Measurements from ENCODE around the gene MLX. TPM values are rescaled to one million over a fixed set of nuclear protein-coding genes. Genes with fewer than 3 reads are reported as not detected.
A peak's percentile ranks its signal among the peaks of the same experiment; 100 is the strongest.
"Not testable (repeated sequence)": the region's sequence is repeated elsewhere in the genome, so short reads cannot be mapped to it uniquely, and the experiment has no call there.

Gene MLX
- total RNA-seq, 1 donor from 2014 or later = 43.1 TPM

GRCh38 chr17:42535155-42536047 is 31.5 kb upstream of the MLX start:
- intact Hi-C loops (cut with DNase I) = loop anchor here (10.0 kb wide), 1 partner anchor 511 kb away; the partner anchor contains the start of gene NKIRAS2
- no peak for DNase-seq (ENCODE audit: low spot score)

- intact Hi-C loops (cut with DNase I) = loop anchor here (10.0 kb wide), 1 partner anchor 511 kb away; the partner anchor contains the start of gene NKIRAS2
- peak; percentile 99 for DNase-seq (ENCODE audit: low spot score)
Measured at GRCh38 chr17:42536048-42536371, 30.9 kb upstream of the MLX start, which contains the start of gene NAGLU. Gene NAGLU, plus strand, starts transcription at chr17:42536241. Its CDS starts 32 bp downstream, at chr17:42536273.

DNA sequence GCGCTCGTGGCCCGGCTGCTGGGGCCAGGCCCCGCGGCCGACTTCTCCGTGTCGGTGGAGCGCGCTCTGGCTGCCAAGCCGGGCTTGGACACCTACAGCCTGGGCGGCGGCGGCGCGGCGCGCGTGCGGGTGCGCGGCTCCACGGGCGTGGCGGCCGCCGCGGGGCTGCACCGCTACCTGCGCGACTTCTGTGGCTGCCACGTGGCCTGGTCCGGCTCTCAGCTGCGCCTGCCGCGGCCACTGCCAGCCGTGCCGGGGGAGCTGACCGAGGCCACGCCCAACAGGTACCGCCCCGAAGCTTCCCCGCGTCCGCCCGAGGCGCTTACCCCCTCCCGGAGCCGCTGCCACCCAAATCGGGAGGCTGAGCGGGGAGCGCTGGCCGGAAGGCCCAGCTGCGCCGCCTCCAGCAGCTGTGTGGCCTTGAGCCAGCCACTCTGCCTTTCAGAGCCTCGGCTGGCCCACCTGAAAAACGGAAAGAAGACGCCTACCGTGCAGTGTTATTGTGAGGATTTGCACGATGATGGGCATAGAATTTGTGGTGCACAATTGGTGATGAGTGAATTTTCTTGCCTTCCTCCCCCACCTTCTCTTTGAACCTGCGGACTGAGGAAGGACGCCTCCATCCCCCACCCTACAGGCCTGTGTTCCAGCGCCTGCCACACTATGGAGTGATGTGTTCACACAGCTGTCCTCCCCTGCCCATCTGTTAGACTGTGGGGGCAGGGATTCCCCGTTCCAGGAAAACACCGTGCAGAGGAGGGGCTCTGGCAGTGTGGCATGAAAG is 30.3 kb upstream of the MLX start:
- peak; percentile 92 for DNase-seq (ENCODE audit: low spot score)
- intact Hi-C loops (cut with DNase I) = loop anchor here (10.0 kb wide), 1 partner anchor 512 kb away; the partner anchor contains the start of gene NKIRAS2

DNA sequence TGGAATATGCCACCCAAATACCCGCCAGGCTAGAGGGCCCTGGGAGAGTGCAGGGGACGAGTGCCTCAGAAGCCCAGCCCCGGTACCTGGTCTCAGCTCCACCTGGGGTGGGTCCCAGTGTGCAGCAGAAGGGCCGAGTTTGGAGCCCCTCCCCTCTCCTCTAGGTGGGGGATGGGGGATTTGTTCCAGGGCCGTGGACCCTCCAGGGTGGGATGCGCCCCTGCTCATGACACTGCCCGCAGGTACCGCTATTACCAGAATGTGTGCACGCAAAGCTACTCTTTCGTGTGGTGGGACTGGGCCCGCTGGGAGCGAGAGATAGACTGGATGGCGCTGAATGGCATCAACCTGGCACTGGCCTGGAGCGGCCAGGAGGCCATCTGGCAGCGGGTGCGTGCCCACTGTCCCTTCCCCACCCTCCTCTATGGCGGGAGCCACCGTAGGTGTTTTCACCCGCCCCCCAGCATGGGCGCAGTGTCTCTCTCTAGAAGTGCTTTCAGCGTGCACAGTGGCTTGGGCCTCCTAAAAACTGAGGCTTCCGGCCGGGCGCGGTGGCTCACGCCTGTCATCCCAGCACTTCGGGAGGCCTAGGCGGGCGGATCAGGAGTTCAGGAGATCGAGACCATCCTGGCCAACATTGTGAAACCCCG is 29.6 kb upstream of the MLX start:
- intact Hi-C loops (cut with DNase I) = loop anchor here (10.0 kb wide), 1 partner anchor 512 kb away; the partner anchor contains the start of gene NKIRAS2
- DNase-seq (ENCODE audit: low spot score) = no peak

- intact Hi-C loops (cut with DNase I) = loop anchor here (10.0 kb wide), 1 partner anchor 513 kb away; the partner anchor contains the start of gene NKIRAS2
- no peak for DNase-seq (ENCODE audit: low spot score)
Measured at GRCh38 chr17:42537826-42538451, 29.0 kb upstream of the MLX start.

GRCh38 chr17:42538482-42538881 is 28.4 kb upstream of the MLX start:
- no peak for DNase-seq (ENCODE audit: low spot score)
- intact Hi-C loops (cut with DNase I) = loop anchor here (10.0 kb wide), 1 partner anchor 514 kb away; the partner anchor contains the start of gene NKIRAS2

DNA sequence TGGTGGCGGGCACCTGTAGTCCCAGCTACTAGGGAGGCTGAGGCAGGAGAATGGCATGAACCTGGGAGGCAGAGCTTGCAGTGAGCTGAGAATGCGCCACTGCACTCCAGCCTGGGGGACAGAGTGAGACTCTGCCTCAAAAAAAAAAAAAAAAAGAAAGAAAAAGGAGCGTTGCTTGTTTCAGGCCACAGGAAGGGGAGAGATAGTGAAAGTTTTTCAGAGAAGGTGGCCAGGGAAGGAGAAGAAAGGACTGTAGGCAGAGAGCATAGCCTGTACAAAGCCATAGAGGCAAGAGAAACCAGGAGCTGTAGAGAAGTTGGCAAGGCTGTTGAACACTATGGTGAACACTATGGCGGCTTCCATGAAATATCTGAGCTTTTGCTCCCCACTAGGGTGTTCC is 26.3 kb upstream of the MLX start:
- DNase-seq (ENCODE audit: low spot score); intact Hi-C loops (cut with DNase I): not testable (repeated sequence)

DNA sequence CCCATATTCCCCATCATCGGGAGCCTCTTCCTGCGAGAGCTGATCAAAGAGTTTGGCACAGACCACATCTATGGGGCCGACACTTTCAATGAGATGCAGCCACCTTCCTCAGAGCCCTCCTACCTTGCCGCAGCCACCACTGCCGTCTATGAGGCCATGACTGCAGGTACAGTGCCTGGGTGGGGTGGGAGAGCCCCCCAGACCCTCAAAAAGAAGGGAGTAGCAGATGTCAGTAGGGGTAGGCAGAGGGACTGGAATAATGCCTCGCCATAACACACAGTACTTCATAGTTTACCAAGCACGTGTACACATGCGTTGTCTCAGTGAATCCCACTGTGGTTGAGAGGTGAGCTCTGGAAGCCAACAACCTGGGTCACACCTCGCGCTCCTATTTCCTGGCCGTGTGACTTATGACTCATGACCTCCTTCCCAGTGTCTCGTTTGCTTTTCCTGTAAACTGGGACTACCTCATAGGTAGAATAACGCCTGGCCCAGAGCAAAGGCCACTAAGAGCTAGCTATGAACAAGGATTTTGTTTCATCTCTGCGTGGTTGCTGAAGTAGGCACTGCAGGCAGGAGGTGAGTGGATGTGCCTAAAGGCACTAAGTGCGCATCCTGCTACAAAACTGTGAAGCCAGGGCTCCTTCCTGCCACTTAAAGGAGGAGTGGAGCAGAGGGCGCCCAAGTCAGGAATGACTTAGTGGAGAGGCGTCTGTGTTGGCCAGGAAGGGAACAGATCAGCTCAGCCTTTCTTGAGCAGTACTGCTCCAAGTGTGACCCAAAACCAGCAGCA is 25.7 kb upstream of the MLX start:
- intact Hi-C loops (cut with DNase I) = no loop called here
- no peak for DNase-seq (ENCODE audit: low spot score)

GRCh38 chr17:42543190-42544079 is 23.5 kb upstream of the MLX start:
- no peak for DNase-seq (ENCODE audit: low spot score)
- intact Hi-C loops (cut with DNase I) = no loop called here

- intact Hi-C loops (cut with DNase I) = no loop called here
Measured at GRCh38 chr17:42544874-42545283, 22.0 kb upstream of the MLX start.

DNA sequence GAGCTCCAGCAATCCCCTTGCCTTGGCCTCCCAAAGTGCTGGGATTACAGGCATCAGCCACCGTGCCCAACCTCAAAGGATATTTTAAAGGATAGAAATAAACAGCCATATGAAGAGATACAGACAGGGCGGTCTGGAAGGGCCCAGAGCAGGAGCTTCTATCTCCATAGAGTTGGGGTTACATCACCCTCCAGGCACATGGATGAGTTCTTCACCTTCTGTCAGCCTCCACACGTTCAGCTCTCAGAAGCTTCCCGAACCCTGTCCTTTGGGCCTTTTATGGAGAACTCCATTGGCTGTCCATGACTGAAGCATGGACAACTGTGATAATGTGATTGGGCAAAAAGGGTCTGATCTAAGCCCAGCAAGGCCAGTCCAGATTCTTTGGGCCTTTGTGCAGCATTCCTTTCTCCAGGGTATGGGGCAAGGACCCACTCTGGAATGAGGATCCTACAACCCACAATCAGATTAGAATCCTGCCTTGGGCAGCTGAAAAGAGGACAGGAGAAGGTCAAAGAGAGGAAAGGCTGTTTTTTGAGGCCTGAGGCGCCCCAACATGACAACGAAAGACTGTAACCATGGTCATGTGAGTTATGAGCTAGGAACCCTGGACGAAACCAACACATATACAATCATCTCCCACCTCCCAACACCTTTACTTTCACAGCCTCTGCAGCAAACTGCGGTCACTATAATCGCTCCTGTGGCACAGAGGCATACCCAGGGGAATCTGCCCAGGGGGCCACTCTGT is 21.0 kb upstream of the MLX start:
- intact Hi-C loops (cut with DNase I); DNase-seq (ENCODE audit: low spot score): not testable (repeated sequence)

More at GRCh38 chr17:42544874-42545283, 22.0 kb upstream of the MLX start:
- no peak for DNase-seq (ENCODE audit: low spot score)

- no peak for DNase-seq (ENCODE audit: low spot score)
- intact Hi-C loops (cut with DNase I) = no loop called here
Measured at GRCh38 chr17:42547001-42547461, 19.9 kb upstream of the MLX start.

GRCh38 chr17:42547698-42548069 is 19.2 kb upstream of the MLX start:
- intact Hi-C loops (cut with DNase I) = no loop called here

DNA sequence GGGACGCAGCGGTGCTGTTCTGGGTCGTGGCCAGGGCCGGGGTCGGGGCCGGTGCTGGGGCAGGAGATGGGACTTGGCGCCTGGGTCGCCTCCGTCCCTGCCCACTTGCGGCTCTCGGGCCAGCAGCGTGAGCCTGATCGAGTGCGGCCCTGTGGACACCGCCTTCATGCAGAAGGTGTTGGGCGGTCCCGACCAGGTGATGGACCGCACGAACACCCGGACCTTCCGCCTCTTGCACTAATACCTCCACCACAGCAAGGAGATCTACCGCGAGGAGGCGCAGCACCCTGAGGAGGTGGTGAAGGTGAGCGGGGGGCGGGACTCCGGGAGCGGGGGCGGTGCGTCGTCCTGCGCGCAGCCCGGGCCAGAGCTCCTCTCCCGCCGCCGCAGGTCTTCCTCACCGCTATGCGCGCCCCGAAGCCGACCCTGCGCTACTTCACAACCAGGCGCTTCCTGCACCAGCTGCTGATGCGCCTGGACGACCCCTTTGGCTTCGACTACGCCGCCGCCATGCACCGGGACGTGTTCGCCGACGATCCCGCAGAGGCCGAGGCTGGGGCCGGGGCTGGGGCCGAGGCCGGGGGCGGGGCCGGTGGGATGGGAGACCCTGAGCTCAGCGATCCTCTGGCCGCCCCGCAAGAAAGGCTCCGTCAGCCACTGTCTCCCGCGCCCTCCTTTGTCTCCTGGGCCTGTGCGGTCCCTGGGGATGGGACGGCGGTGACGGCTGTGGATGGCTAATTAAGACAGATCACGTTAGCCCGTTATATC is 18.6 kb upstream of the MLX start:
- intact Hi-C loops (cut with DNase I) = no loop called here
- DNase-seq (ENCODE audit: low spot score) = no peak

More at GRCh38 chr17:42547698-42548069, 19.2 kb upstream of the MLX start:
- no peak for DNase-seq (ENCODE audit: low spot score)

DNA sequence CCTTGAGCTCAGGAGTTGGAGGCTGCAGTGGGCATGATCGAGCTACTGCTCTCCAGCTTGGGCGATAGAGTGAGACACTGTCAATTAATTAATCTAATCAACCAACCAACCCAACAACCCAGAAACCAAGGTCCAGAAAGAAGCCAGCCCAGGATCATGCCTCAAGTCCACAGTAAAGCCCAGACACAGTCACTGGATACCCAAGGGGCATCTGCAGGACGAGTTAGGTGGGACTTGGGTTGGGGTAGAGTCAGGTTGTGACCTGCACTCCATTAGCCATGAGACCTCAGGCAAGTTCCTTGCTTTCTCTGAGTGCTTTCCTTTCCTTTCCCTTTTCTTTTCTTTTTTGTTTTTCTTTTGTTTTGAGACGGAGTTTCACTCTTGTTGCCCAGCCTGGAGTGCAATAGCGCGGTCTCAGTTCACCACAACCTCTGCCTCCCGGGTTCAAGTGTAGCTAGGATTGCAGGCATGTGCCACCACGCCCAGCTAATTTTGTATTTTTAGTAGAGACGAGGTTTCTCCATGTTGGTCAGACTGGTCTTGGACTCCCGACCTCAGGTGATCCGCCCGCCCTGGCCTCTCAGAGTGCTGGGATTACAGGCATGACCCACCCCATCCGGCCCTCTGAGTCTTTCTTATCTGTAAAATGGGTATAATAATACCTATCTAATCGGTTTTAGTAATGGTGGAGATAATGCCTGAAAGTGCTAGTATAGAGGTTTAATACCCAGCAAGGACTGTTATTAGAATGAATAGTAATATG is 17.7 kb upstream of the MLX start:
- DNase-seq (ENCODE audit: low spot score) = no peak
- intact Hi-C loops (cut with DNase I) = no loop called here

Measured in cardiac septum (tissue), 1 donor.